GM18508 (cell line): ENCODE measurements around the gene AVEN.
"Not testable (repeated sequence)": the region's sequence is repeated elsewhere in the genome, so short reads cannot be mapped to it uniquely, and the experiment has no call there.

ENCODE experiments used
- ATAC-seq: cut with Tn5 transposase; IDR thresholded peaks from one replicate; pipeline ENCODE4 v1.9.1; 2021; ENCODE audit warnings: moderate number of reproducible peaks; ENCODE audit not compliant: insufficient read depth, unreplicated experiment

Gene AVEN

DNA sequence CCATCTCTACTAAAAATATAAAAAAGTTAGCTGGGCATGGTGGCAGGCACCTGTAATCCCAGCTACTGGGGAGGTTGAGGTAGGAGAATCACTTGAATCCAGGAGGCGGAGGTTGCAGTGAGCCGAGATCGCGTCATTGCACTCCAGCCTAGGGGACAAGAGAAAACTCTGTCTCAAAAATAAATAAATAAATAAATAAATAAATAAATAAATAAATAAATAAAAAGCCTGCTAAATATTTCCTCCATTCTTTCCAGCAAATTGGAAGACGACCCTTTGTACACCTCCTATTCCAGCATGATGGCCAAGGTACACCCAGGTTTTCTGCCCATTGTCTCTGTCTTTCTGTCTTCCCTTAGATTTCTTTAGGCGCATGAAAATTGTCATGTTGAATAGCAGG lies 219.5 kb downstream of the AVEN start:
- ATAC-seq: not testable (repeated sequence)
